GM12878 (cell line): ENCODE data around the gene INTS14. TPM values are rescaled to one million over a fixed set of nuclear protein-coding genes. Genes with fewer than 3 reads are reported as not detected.

Experiments
- ATAC-seq: fragments of 200-7000 bp; cut with Tn5 transposase; 3 replicates; pipeline ENCODE4 v1.9.1; 2020; ENCODE audit warnings: mild to moderate bottlenecking, moderate library complexity
- BruUV-seq: library from RNA; stranded (reverse); fragments of 400-500 nt; replicated peaks from 2 replicates; lab custom pipeline; 2021; lab: Mats Ljungman, UMichigan
- CTCF ChIA-PET: fragments of 300-600 bp; sonication (Branson Sonifier 250); formaldehyde crosslinking; extraction: SDS; loops from one replicate; lab custom pipeline; 2021; ENCODE audit warnings: inconsistent platforms; lab: Yijun Ruan, JAX
- POLR2A ChIA-PET: fragments of 350-600 bp; formaldehyde crosslinking; extraction: SDS; loops from one replicate; lab custom pipeline; 2021; ENCODE audit warnings: inconsistent platforms; lab: Charles Lee
- RAD21 ChIA-PET: fragments of 300-600 bp; sonication (Branson Sonifier 250); formaldehyde crosslinking; loops from one replicate; lab custom pipeline; 2023; ENCODE audit warnings: antibody characterized with exemption; ENCODE audit not compliant: unreplicated experiment; lab: Charles Lee
- SMC1A ChIA-PET: fragments of 300-600 bp; sonication (Branson Sonifier 250); formaldehyde crosslinking; loops from one replicate; lab custom pipeline; 2023; ENCODE audit not compliant: unreplicated experiment, uncharacterized antibody; lab: Charles Lee
- DNase-seq: peaks from one replicate; pipeline ENCODE4 v3.0.0-alpha.2; 2011; ENCODE audit warnings: low read depth, low spot score
- FAIRE-seq: peaks from 3 replicates; lab custom pipeline; 2011; peaks lifted over from hg19 to GRCh38; lab: Jason Lieb, UNC
- H2AFZ ChIP-seq: 2 replicates; pipeline ENCODE4 v1.6.0; 2011; ENCODE audit warnings: low read depth, low read length, control low read depth; ENCODE audit not compliant: control insufficient read depth
- H3K27ac ChIP-seq: 2 replicates; pipeline ENCODE4 v1.5.1; 2011; ENCODE audit warnings: control low read depth; ENCODE audit not compliant: control insufficient read depth, insufficient read depth
- H3K27me3 ChIP-seq, 2 experiments: replicated peaks in 1 of 2; 2 replicates each; pipeline versions ENCODE4 v1.6.0 to v1.6.1; 2011; ENCODE audit warnings: low read length in 1 of 2; ENCODE audit not compliant: control insufficient read depth in 2 of 2, insufficient read depth in 2 of 2
- H3K36me3 ChIP-seq, 2 experiments: 2 replicates each; pipeline ENCODE4 v1.5.1; 2011; ENCODE audit warnings: low read length in 1 of 2; ENCODE audit not compliant: control insufficient read depth in 2 of 2, insufficient read depth in 2 of 2
- H3K4me1 ChIP-seq: 2 replicates; pipeline ENCODE4 v1.6.1; 2011; ENCODE audit warnings: mild to moderate bottlenecking, low read length, moderate library complexity, mixed read lengths; ENCODE audit not compliant: control insufficient read depth, insufficient read depth
- H3K4me2 ChIP-seq: 2 replicates; pipeline ENCODE4 v1.6.0; 2011; ENCODE audit warnings: control low read depth; ENCODE audit not compliant: control insufficient read depth, insufficient read depth
- H3K4me3 ChIP-seq: fragments of 200-600 bp; sonication (generic); 2 replicates; pipeline ENCODE4 v1.5.1; 2016
- H3K79me2 ChIP-seq: 2 replicates; pipeline ENCODE4 v1.6.0; 2011; ENCODE audit warnings: low read length; ENCODE audit not compliant: control insufficient read depth, insufficient read depth
- H3K9ac ChIP-seq: 2 replicates; pipeline ENCODE4 v1.8.0; 2011; ENCODE audit warnings: low read length, control low read depth, mixed read lengths; ENCODE audit not compliant: control insufficient read depth, insufficient read depth
- H3K9me3 ChIP-seq: replicated peaks from 3 replicates; pipeline ENCODE4 v1.5.1; 2011; ENCODE audit warnings: mild to moderate bottlenecking, low read length; ENCODE audit not compliant: control insufficient read depth, insufficient read depth
- H4K20me1 ChIP-seq: 2 replicates; pipeline ENCODE4 v1.6.0; 2011; ENCODE audit not compliant: control insufficient read depth, insufficient read depth
- BCL11A ChIP-seq: IDR thresholded peaks from 2 replicates; pipeline ENCODE4 v1.6.1; 2011; ENCODE audit warnings: low read depth, low read length
- CBFB ChIP-seq: IDR thresholded peaks from 2 replicates; pipeline ENCODE4 v1.6.1; 2016; ENCODE audit warnings: antibody characterized with exemption, low read depth
- CEBPB ChIP-seq, 2 experiments: fragments of 150-350 bp in 1 of 2; IDR thresholded peaks; 2 replicates each; pipeline ENCODE4 v1.6.1; 2012 to 2014; ENCODE audit warnings: low read depth in 2 of 2, low read length in 2 of 2, borderline replicate concordance in 1 of 2, inconsistent platforms in 1 of 2
- CHD1 ChIP-seq: IDR thresholded peaks from 2 replicates; pipeline ENCODE4 v1.6.1; 2012; ENCODE audit warnings: low read depth, low read length, improper control_type of control experiment
- CREM ChIP-seq: IDR thresholded peaks from 2 replicates; pipeline ENCODE4 v1.6.1; 2014; ENCODE audit warnings: antibody characterized with exemption, low read depth
- FOS ChIP-seq: IDR thresholded peaks from 3 replicates; pipeline ENCODE4 v1.6.1; 2011; ENCODE audit warnings: borderline replicate concordance; ENCODE audit not compliant: insufficient read length; ENCODE audit errors: extremely low read depth
- HDAC2 ChIP-seq: fragments of 200-600 bp; sonication (generic); IDR thresholded peaks from 2 replicates; pipeline ENCODE4 v1.6.1; 2017
- NR2C2 ChIP-seq: IDR thresholded peaks from 2 replicates; pipeline ENCODE4 v1.6.1; 2011; ENCODE audit warnings: borderline replicate concordance, low read depth; ENCODE audit not compliant: control insufficient read depth, insufficient read length
- PAX8 ChIP-seq: fragments of 450-650 bp; IDR thresholded peaks from 2 replicates; pipeline ENCODE4 v1.6.1; 2017; ENCODE audit warnings: mild to moderate bottlenecking, moderate library complexity
- RFX5 ChIP-seq: IDR thresholded peaks from 2 replicates; pipeline ENCODE4 v1.6.1; 2011; ENCODE audit warnings: low read depth, low read length, improper control_type of control experiment
- SP1 ChIP-seq: IDR thresholded peaks from one replicate; pipeline ENCODE4 v1.6.1; 2011; ENCODE audit warnings: low read depth, low read length
- SREBF1 ChIP-seq: IDR thresholded peaks from 2 replicates; pipeline ENCODE4 v1.6.1; 2012; ENCODE audit warnings: mild to moderate bottlenecking, low read length
- SUZ12 ChIP-seq: fragments of 200-600 bp; sonication (generic); IDR thresholded peaks from one replicate; pipeline ENCODE4 v1.6.1; 2018; ENCODE audit warnings: antibody characterized with exemption, mild to moderate bottlenecking; ENCODE audit not compliant: unreplicated experiment
- ZZZ3 ChIP-seq: IDR thresholded peaks from 2 replicates; pipeline ENCODE4 v1.6.1; 2011; ENCODE audit warnings: low read depth; ENCODE audit not compliant: control insufficient read depth, insufficient read length
- WGBS: methylation state at CpG from one replicate; pipeline ENCODE4 v1.1.6; 2016; ENCODE audit warnings: low lambda C conversion rate; ENCODE audit not compliant: insufficient replicate concordance, insufficient coverage; ENCODE audit errors: missing lambda C conversion rate; 5-methylcytosine and 5-hydroxymethylcytosine counted together
- in situ Hi-C: fragments of 300-500 bp; cut with MboI; formaldehyde crosslinking; loops from 9 replicates; pipeline ENCODE4 v1.14.3; 2018; ENCODE audit warnings: mixed read lengths
- intact Hi-C: fragments of 100-400 bp; cut with micrococcal nuclease; formaldehyde crosslinking; loops from one replicate; pipeline ENCODE4 v1.14.2; 2022; ENCODE audit not compliant: unreplicated experiment
- polyA plus RNA-seq, 11 experiments: library from polyadenylated mRNA; depleted of rRNA in 4 of 11; unstranded in 6 of 11; stranded (reverse) in 5 of 11; fragments of >200 nt; fragmentation: Nextera tagmentation in 4 of 11; fragmentation: Illumina TruSeq in 1 of 11; extraction: Ambion mirVana in 4 of 11; extraction: Trizol in 1 of 11; gene quantifications; 1 replicate in 1 of 11; 2 replicates in 10 of 11; pipeline versions ENCODE4 v1.2.1 to v1.2.3, GENCODE V29; 2011 to 2016; ENCODE audit warnings: inconsistent platforms in 2 of 11, missing spikeins in 2 of 11, low read depth in 1 of 11
- total RNA-seq, 4 experiments: library from RNA; depleted of rRNA in 3 of 4; stranded (reverse); fragments of >200 nt in 3 of 4; fragmentation: Illumina TruSeq in 1 of 4; extraction: Trizol in 1 of 4; gene quantifications; 2 replicates each; pipeline versions ENCODE4 v1.2.1 to v1.2.3, GENCODE V29; 2013 to 2021
- TF ChIP-seq, protein P1 (sequence below): fragments of 450-650 bp; IDR thresholded peaks from 2 replicates; pipeline ENCODE4 v1.6.1; 2018; ENCODE audit warnings: borderline replicate concordance, mild to moderate bottlenecking; ENCODE audit not compliant: partially characterized antibody
- TF ChIP-seq, protein P2 (sequence below): fragments of 450-650 bp; IDR thresholded peaks from 2 replicates; pipeline ENCODE4 v1.6.1; 2017; ENCODE audit warnings: mild to moderate bottlenecking, moderate library complexity
- TF ChIP-seq, protein P3 (sequence below): fragments of 450-650 bp; IDR thresholded peaks from 2 replicates; pipeline ENCODE4 v1.6.1; 2014; ENCODE audit warnings: mild to moderate bottlenecking

INTS14 gene
- total and polyA plus RNA-seq, 10 of the 15 experiments (the other 5 are each of a cell fraction or from before 2014, with no cell fraction given), result 36.8 to 76.9 (median 47.7) TPM

DNA sequence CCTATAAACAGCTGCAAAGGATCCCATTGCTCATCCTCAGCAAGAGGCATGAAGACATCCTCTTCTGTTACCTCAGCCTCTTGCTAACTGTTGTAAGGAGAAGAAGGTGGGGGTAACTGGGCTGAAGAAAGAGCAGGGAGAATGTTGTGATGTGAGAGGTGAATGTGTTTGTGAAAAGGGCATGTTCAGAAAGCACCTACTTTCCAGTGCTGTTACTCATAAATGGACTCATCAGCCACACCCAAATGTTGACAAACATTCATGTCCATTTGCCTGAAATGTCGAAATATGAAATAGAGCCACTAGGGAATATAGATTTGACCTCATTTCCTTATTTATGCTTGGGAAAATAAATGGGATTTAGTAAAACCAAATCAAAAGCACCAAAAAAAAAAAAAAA, 23.4 kb upstream of the INTS14 start:
- H3K79me2 ChIP-seq, result no peaks in the 10 kb centered on the region
- H2AFZ ChIP-seq, result no peak overlapping the region
- POLR2A ChIA-PET, result no interaction called here
- no peaks in the 10 kb centered on the region for H4K20me1 ChIP-seq
- ATAC-seq (no peak), DNase-seq (no peak), FAIRE-seq (no peak)
- H3K9me3 ChIP-seq, result no peaks in the 10 kb centered on the region
- CTCF ChIA-PET, result interaction anchor here (15.8 kb wide), 1 partner anchor 202 kb away, joined by 192 read pairs; no protein-coding TSS in a partner anchor
- no peak overlapping the region for H3K4me3 ChIP-seq
- in situ Hi-C loops, result loop anchor here (5.0 kb wide), 1 partner anchor 223 kb away; no protein-coding TSS in a partner anchor
- H3K9ac ChIP-seq, result no peak overlapping the region
- no TSS peak for BruUV-seq
- 42% methylated on average over 1 of the region's 1 CpG for WGBS
- H3K27me3 ChIP-seq, result no peaks in the 10 kb centered on the region
- peaks cover 16% of the 10 kb centered on the region for H3K4me1 ChIP-seq
- no peak overlapping the region for H3K27ac ChIP-seq
- H3K36me3 ChIP-seq, result no peaks in the 10 kb centered on the region
- intact Hi-C loops, result loop anchor here (10.0 kb wide), 1 partner anchor 450 kb away; no protein-coding TSS in a partner anchor
- H3K4me2 ChIP-seq, result no peak overlapping the region
- SMC1A ChIA-PET, result interaction anchor here (0.6 to 1.1 kb wide), 3 partner anchors 11 to 208 kb away, joined by 3 to 4 read pairs (median 3); no protein-coding TSS in a partner anchor
- RAD21 ChIA-PET, result interaction anchor here (0.7 kb wide), 1 partner anchor 39 kb away, joined by 4 read pairs; no protein-coding TSS in a partner anchor
- TF ChIP-seq SP1 (no peak), CBFB (no peak), PAX8 (no peak), RFX5 (no peak), CHD1 (no peak), ZZZ3 (no peak), CREM (no peak), SREBF1 (no peak), NR2C2 (no peak), FOS (no peak), HDAC2 (no peak), BCL11A (no peak), CEBPB (IDR thresholded peaks at IDR 0.05; ENCODE audit: borderline replicate concordance in 1 of 2, low read depth in 2 of 2, low read length in 2 of 2) (no peak), SUZ12 (no peak)
- TF ChIP-seq, protein P1, sequence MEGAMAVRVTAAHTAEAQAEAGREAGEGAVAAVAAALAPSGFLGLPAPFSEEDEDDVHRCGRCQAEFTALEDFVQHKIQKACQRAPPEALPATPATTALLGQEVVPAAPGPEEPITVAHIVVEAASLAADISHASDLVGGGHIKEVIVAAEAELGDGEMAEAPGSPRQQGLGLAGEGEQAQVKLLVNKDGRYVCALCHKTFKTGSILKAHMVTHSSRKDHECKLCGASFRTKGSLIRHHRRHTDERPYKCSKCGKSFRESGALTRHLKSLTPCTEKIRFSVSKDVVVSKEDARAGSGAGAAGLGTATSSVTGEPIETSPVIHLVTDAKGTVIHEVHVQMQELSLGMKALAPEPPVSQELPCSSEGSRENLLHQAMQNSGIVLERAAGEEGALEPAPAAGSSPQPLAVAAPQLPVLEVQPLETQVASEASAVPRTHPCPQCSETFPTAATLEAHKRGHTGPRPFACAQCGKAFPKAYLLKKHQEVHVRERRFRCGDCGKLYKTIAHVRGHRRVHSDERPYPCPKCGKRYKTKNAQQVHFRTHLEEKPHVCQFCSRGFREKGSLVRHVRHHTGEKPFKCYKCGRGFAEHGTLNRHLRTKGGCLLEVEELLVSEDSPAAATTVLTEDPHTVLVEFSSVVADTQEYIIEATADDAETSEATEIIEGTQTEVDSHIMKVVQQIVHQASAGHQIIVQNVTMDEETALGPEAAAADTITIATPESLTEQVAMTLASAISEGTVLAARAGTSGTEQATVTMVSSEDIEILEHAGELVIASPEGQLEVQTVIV, result no peak
- TF ChIP-seq, protein P2, sequence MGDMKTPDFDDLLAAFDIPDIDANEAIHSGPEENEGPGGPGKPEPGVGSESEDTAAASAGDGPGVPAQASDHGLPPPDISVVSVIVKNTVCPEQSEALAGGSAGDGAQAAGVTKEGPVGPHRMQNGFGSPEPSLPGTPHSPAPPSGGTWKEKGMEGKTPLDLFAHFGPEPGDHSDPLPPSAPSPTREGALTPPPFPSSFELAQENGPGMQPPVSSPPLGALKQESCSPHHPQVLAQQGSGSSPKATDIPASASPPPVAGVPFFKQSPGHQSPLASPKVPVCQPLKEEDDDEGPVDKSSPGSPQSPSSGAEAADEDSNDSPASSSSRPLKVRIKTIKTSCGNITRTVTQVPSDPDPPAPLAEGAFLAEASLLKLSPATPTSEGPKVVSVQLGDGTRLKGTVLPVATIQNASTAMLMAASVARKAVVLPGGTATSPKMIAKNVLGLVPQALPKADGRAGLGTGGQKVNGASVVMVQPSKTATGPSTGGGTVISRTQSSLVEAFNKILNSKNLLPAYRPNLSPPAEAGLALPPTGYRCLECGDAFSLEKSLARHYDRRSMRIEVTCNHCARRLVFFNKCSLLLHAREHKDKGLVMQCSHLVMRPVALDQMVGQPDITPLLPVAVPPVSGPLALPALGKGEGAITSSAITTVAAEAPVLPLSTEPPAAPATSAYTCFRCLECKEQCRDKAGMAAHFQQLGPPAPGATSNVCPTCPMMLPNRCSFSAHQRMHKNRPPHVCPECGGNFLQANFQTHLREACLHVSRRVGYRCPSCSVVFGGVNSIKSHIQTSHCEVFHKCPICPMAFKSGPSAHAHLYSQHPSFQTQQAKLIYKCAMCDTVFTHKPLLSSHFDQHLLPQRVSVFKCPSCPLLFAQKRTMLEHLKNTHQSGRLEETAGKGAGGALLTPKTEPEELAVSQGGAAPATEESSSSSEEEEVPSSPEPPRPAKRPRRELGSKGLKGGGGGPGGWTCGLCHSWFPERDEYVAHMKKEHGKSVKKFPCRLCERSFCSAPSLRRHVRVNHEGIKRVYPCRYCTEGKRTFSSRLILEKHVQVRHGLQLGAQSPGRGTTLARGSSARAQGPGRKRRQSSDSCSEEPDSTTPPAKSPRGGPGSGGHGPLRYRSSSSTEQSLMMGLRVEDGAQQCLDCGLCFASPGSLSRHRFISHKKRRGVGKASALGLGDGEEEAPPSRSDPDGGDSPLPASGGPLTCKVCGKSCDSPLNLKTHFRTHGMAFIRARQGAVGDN, result no peak
- TF ChIP-seq, protein P3, sequence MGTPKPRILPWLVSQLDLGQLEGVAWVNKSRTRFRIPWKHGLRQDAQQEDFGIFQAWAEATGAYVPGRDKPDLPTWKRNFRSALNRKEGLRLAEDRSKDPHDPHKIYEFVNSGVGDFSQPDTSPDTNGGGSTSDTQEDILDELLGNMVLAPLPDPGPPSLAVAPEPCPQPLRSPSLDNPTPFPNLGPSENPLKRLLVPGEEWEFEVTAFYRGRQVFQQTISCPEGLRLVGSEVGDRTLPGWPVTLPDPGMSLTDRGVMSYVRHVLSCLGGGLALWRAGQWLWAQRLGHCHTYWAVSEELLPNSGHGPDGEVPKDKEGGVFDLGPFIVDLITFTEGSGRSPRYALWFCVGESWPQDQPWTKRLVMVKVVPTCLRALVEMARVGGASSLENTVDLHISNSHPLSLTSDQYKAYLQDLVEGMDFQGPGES, result no peak
